Liver (tissue), 9 donors: Measurements from ENCODE around the gene RASGRP1. TPM values are rescaled to one million over a fixed set of nuclear protein-coding genes. Genes with fewer than 3 reads are reported as not detected.

Experiments
- DNase-seq: peaks from one replicate; pipeline ENCODE4 v3.0.0-alpha.2; 2017; ENCODE audit warnings: low spot score
- H3K27ac ChIP-seq, 2 donors: one replicate each; pipeline ENCODE4 v1.7.0; 2013; ENCODE audit warnings: inconsistent platforms in 2 of 2, low read length in 2 of 2, control low read depth in 1 of 2, low read depth in 1 of 2, mild to moderate bottlenecking in 1 of 2
- H3K27me3 ChIP-seq, 4 donors: one replicate each; pipeline versions ENCODE4 v1.6.1 to v1.7.0; 2013; ENCODE audit warnings: low read length in 3 of 4, inconsistent platforms in 1 of 4, mild to moderate bottlenecking in 1 of 4, moderate library complexity in 1 of 4; ENCODE audit not compliant: control insufficient read depth in 4 of 4, insufficient read depth in 4 of 4
- H3K36me3 ChIP-seq, 4 donors: one replicate each; pipeline versions ENCODE4 v1.6.1 to v1.7.0; 2013; ENCODE audit warnings: low read length in 3 of 4, mild to moderate bottlenecking in 3 of 4, low read depth in 1 of 4, moderate library complexity in 1 of 4; ENCODE audit not compliant: control insufficient read depth in 4 of 4, insufficient read depth in 3 of 4
- H3K4me1 ChIP-seq, 4 donors: one replicate each; pipeline versions ENCODE4 v1.6.1 to v1.7.0; 2013; ENCODE audit warnings: low read length in 3 of 4, mild to moderate bottlenecking in 3 of 4, moderate library complexity in 1 of 4; ENCODE audit not compliant: control insufficient read depth in 4 of 4, insufficient read depth in 4 of 4
- H3K4me3 ChIP-seq, 3 donors: one replicate each; pipeline versions ENCODE4 v1.6.1 to v1.7.0; 2013; ENCODE audit warnings: low read length in 3 of 3, control low read depth in 1 of 3, low read depth in 1 of 3, mild to moderate bottlenecking in 1 of 3
- H3K9ac ChIP-seq, 2 donors: one replicate each; pipeline ENCODE4 v1.7.0; 2013; ENCODE audit warnings: low read length in 2 of 2, mild to moderate bottlenecking in 2 of 2, moderate library complexity in 2 of 2, control low read depth in 1 of 2, low read depth in 1 of 2
- H3K9me3 ChIP-seq, 4 donors: one replicate each; pipeline versions ENCODE4 v1.6.1 to v1.7.0; 2013; ENCODE audit warnings: low read length in 3 of 4; ENCODE audit not compliant: control insufficient read depth in 4 of 4
- ATF3 ChIP-seq: IDR thresholded peaks from 2 replicates; pipeline ENCODE4 v1.6.1; 2016; ENCODE audit warnings: antibody characterized with exemption
- EGR1 ChIP-seq, 2 donors: IDR thresholded peaks; 2 replicates each; pipeline ENCODE4 v1.6.1; 2016 to 2018; ENCODE audit warnings: antibody characterized with exemption in 2 of 2, low read depth in 2 of 2
- FOXA1 ChIP-seq: IDR thresholded peaks from 2 replicates; pipeline ENCODE4 v1.6.1; 2016; ENCODE audit warnings: antibody characterized with exemption
- FOXA2 ChIP-seq: IDR thresholded peaks from 2 replicates; pipeline ENCODE4 v1.6.1; 2016; ENCODE audit warnings: antibody characterized with exemption
- GABPA ChIP-seq, 2 donors: IDR thresholded peaks in 1 of 2; conservative IDR thresholded peaks in 1 of 2; 2 replicates each; pipeline ENCODE4 v1.6.1; 2016; ENCODE audit warnings: antibody characterized with exemption in 2 of 2, mild to moderate bottlenecking in 1 of 2, moderate library complexity in 1 of 2
- HNF4A ChIP-seq, 2 donors: conservative IDR thresholded peaks; 2 replicates each; pipeline ENCODE4 v1.6.1; 2016; ENCODE audit warnings: antibody characterized with exemption in 2 of 2, mild to moderate bottlenecking in 2 of 2
- HNF4G ChIP-seq: IDR thresholded peaks from 2 replicates; pipeline ENCODE4 v1.6.1; 2016; ENCODE audit warnings: antibody characterized with exemption
- JUND ChIP-seq, 2 donors: IDR thresholded peaks; 2 replicates each; pipeline ENCODE4 v1.6.1; 2016; ENCODE audit warnings: antibody characterized with exemption in 2 of 2
- NR2F2 ChIP-seq: IDR thresholded peaks from 2 replicates; pipeline ENCODE4 v1.6.1; 2016; ENCODE audit warnings: antibody characterized with exemption
- REST ChIP-seq: IDR thresholded peaks from 2 replicates; pipeline ENCODE4 v1.6.1; 2016; ENCODE audit warnings: antibody characterized with exemption, mild to moderate bottlenecking
- RXRA ChIP-seq, 2 donors: IDR thresholded peaks; 2 replicates each; pipeline ENCODE4 v1.6.1; 2017 to 2018; ENCODE audit warnings: antibody characterized with exemption in 2 of 2, mild to moderate bottlenecking in 1 of 2
- YY1 ChIP-seq: IDR thresholded peaks from 2 replicates; pipeline ENCODE4 v1.6.1; 2016; ENCODE audit warnings: antibody characterized with exemption, mild to moderate bottlenecking
- ZBTB33 ChIP-seq: IDR thresholded peaks from 2 replicates; pipeline ENCODE4 v1.6.1; 2016; ENCODE audit warnings: antibody characterized with exemption
- WGBS: extraction: QIAGEN DNeasy Blood & Tissue Kit; methylation state at CpG from one replicate; pipeline ENCODE4 v1.1.7; 2013; 5-methylcytosine and 5-hydroxymethylcytosine counted together
- polyA plus RNA-seq, 2 donors: library from polyadenylated mRNA; stranded (reverse) in 1 of 2; unstranded in 1 of 2; fragments of 200-250 nt in 1 of 2; fragments of >200 nt in 1 of 2; fragmentation: Nextera tagmentation in 1 of 2; extraction: Ambion mirVana in 1 of 2; gene quantifications; one replicate each; pipeline versions ENCODE4 v1.2.1 to v1.2.3, GENCODE V29; 2013 to 2015
- total RNA-seq, 2 donors: library from RNA; depleted of rRNA; stranded (reverse); fragments of >200 nt; gene quantifications; one replicate each; pipeline ENCODE4 v1.2.3, GENCODE V29; 2014
- donor health status: healthy.
- donor health status: healthy.
- donor health status: healthy.
- donor health status: healthy.
- donor health status: healthy.

The RASGRP1 gene
- total and polyA plus RNA-seq, 4 donors: 0.17 to 0.75 (median 0.47) TPM

GRCh38 chr15:38503496-38503895 is 61.1 kb downstream of the RASGRP1 start:
- Histone ChIP-seq H3K27ac (no peak overlapping the region), H3K36me3 (no peaks in the 10 kb centered on the region), H3K9ac (no peak overlapping the region), H3K27me3 (no peaks in the 10 kb centered on the region), H3K9me3 (no peaks in the 10 kb centered on the region), H3K4me1 (no peaks in the 10 kb centered on the region), H3K4me3 (no peak overlapping the region)
- DNase-seq: no peak
- WGBS: 92% methylated on average over 2 of the region's 2 CpGs
- no peak for TF ChIP-seq FOXA2
- TF ChIP-seq GABPA (IDR thresholded peaks at IDR 0.05 in 1 of 2, conservative IDR thresholded peaks at IDR 0.05 in 1 of 2): no peak
- no peak for TF ChIP-seq HNF4G
- no peak for TF ChIP-seq ZBTB33

GRCh38 chr15:38499651-38500050 is 65.0 kb downstream of the RASGRP1 start:
- Histone ChIP-seq H3K9me3 (no peaks in the 10 kb centered on the region), H3K4me3 (no peak overlapping the region), H3K36me3 (no peaks in the 10 kb centered on the region), H3K9ac (no peak overlapping the region), H3K4me1 (no peaks in the 10 kb centered on the region), H3K27me3 (no peaks in the 10 kb centered on the region), H3K27ac (no peak overlapping the region)
- DNase-seq: no peak
- no peak for TF ChIP-seq HNF4G
- no peak for TF ChIP-seq FOXA1
- no peak for TF ChIP-seq REST
- no peak for TF ChIP-seq ZBTB33
- no peak for TF ChIP-seq RXRA (IDR thresholded peaks at IDR 0.05)
- no peak for TF ChIP-seq HNF4A (conservative IDR thresholded peaks at IDR 0.05)
- no peak for TF ChIP-seq YY1
- TF ChIP-seq EGR1 (IDR thresholded peaks at IDR 0.05; ENCODE audit: low read depth in 2 of 2): no peak
- WGBS: 98% methylated on average over 1 of the region's 1 CpG

GRCh38 chr15:38496151-38496550 is 68.5 kb downstream of the RASGRP1 start:
- Histone ChIP-seq H3K27ac (no peak overlapping the region), H3K27me3 (no peaks in the 10 kb centered on the region), H3K9ac (no peak overlapping the region), H3K4me3 (no peak overlapping the region), H3K9me3 (no peaks in the 10 kb centered on the region), H3K4me1 (no peaks in the 10 kb centered on the region), H3K36me3 (no peaks in the 10 kb centered on the region)
- no peak for DNase-seq
- 95% methylated on average over 1 of the region's 1 CpG for WGBS
- no peak for TF ChIP-seq HNF4A (conservative IDR thresholded peaks at IDR 0.05)
- TF ChIP-seq JUND (IDR thresholded peaks at IDR 0.05): no peak
- TF ChIP-seq ATF3: no peak
- TF ChIP-seq NR2F2: no peak
- TF ChIP-seq FOXA2: no peak
- TF ChIP-seq ZBTB33: no peak
- TF ChIP-seq EGR1 (IDR thresholded peaks at IDR 0.05; ENCODE audit: low read depth in 2 of 2): no peak
- no peak for TF ChIP-seq HNF4G
